ENCODE results near the gene IGFBP1. TPM values are rescaled to one million over a fixed set of nuclear protein-coding genes. Genes with fewer than 3 reads are reported as not detected.

The IGFBP1 gene
- total RNA-seq, 4 donors from 2014 or later = 0.48 TPM; not detected in 3

GRCh38 chr7:45912972-45913371 lies 24.7 kb downstream of the IGFBP1 start:
- no peak for DNase-seq (ENCODE audit: low spot score in 2 of 2)
- WGBS = 92% methylated on average over 7 of the region's 7 CpGs
- TF ChIP-seq EP300 (IDR thresholded peaks at IDR 0.05) (no peak), POLR2AphosphoS5 (IDR thresholded peaks at IDR 0.05) (no peak), CTCF (IDR thresholded peaks at IDR 0.05) (no peak), POLR2A (IDR thresholded peaks at IDR 0.05) (no peak)
- peaks cover 4% of the 10 kb centered on the region for H3K4me1 ChIP-seq
- H3K4me3 ChIP-seq = no peak overlapping the region
- peaks cover 31% of the 10 kb centered on the region for H3K36me3 ChIP-seq
- no peak overlapping the region for H3K27ac ChIP-seq
- H3K27me3 ChIP-seq = no peaks in the 10 kb centered on the region
- no peaks in the 10 kb centered on the region for H3K9me3 ChIP-seq

GRCh38 chr7:45914911-45915310 lies 26.6 kb downstream of the IGFBP1 start:
- no peak overlapping the region for H3K27ac ChIP-seq
- TF ChIP-seq POLR2AphosphoS5 (IDR thresholded peaks at IDR 0.05) (no peak), POLR2A (IDR thresholded peaks at IDR 0.05) (no peak), CTCF (IDR thresholded peaks at IDR 0.05) (no peak), EP300 (IDR thresholded peaks at IDR 0.05) (no peak)
- DNase-seq (ENCODE audit: low spot score in 2 of 2) = no peak
- WGBS = 81% methylated on average over 12 of the region's 12 CpGs
- peaks cover 31% of the 10 kb centered on the region for H3K36me3 ChIP-seq
- no peaks in the 10 kb centered on the region for H3K9me3 ChIP-seq
- no peaks in the 10 kb centered on the region for H3K27me3 ChIP-seq
- no peak overlapping the region for H3K4me3 ChIP-seq
- peaks cover 20% of the 10 kb centered on the region for H3K4me1 ChIP-seq

GRCh38 chr7:45915606-45916005 lies 27.3 kb downstream of the IGFBP1 start:
- Histone ChIP-seq H3K36me3 (peaks cover 31% of the 10 kb centered on the region), H3K4me1 (peaks cover 27% of the 10 kb centered on the region), H3K27ac (no peak overlapping the region), H3K27me3 (peaks cover 4% of the 10 kb centered on the region), H3K4me3 (no peak overlapping the region), H3K9me3 (no peaks in the 10 kb centered on the region)
- no peak for DNase-seq (ENCODE audit: low spot score in 2 of 2)
- 62% methylated on average over 2 of the region's 3 CpGs for WGBS
- TF ChIP-seq EP300 (IDR thresholded peaks at IDR 0.05) (no peak), POLR2A (IDR thresholded peaks at IDR 0.05) (no peak), POLR2AphosphoS5 (IDR thresholded peaks at IDR 0.05) (no peak), CTCF (IDR thresholded peaks at IDR 0.05) (no peak)

- TF ChIP-seq POLR2AphosphoS5 (IDR thresholded peaks at IDR 0.05) = no peak
- no peak for TF ChIP-seq EP300 (IDR thresholded peaks at IDR 0.05)
- TF ChIP-seq POLR2A (IDR thresholded peaks at IDR 0.05) = no peak
- no peak for TF ChIP-seq CTCF (IDR thresholded peaks at IDR 0.05)
- peaks cover 16% of the 10 kb centered on the region for H3K27me3 ChIP-seq
- WGBS = 77% methylated on average over 14 of the region's 14 CpGs
Observed at GRCh38 chr7:45917064-45917463, 28.8 kb downstream of the IGFBP1 start.

GRCh38 chr7:45917658-45918057 lies 29.4 kb downstream of the IGFBP1 start:
- DNase-seq (ENCODE audit: low spot score in 2 of 2) = peak; percentile 87 to 92
- Histone ChIP-seq H3K36me3 (peaks cover 18% of the 10 kb centered on the region), H3K4me1 (peaks cover 48% of the 10 kb centered on the region), H3K27me3 (peaks cover 17% of the 10 kb centered on the region), H3K27ac (no peak overlapping the region), H3K9me3 (no peaks in the 10 kb centered on the region), H3K4me3 (peak overlapping the region; percentile 55)
- peak; percentile 86 to 91 for TF ChIP-seq CTCF (IDR thresholded peaks at IDR 0.05)
- TF ChIP-seq POLR2A (IDR thresholded peaks at IDR 0.05) = no peak
- WGBS = 12% methylated on average over 5 of the region's 15 CpGs

More at GRCh38 chr7:45917064-45917463, 28.8 kb downstream of the IGFBP1 start:
- Histone ChIP-seq H3K27ac (no peak overlapping the region), H3K9me3 (no peaks in the 10 kb centered on the region), H3K4me1 (peaks cover 42% of the 10 kb centered on the region), H3K4me3 (no peak overlapping the region), H3K36me3 (peaks cover 24% of the 10 kb centered on the region)
- no peak for DNase-seq (ENCODE audit: low spot score in 2 of 2)
